Mesenchymal stem cell (in vitro differentiated cells and primary cell): ENCODE results near the gene APEH.

Source experiments
- DNase-seq: peaks from one replicate; pipeline ENCODE4 v3.0.0-alpha.2; 2013
- H2AFZ ChIP-seq: one replicate; pipeline ENCODE4 v1.6.1; 2013; ENCODE audit warnings: low read depth, mild to moderate bottlenecking, control low read depth, inconsistent platforms, low read length, moderate library complexity
- H2AK5ac ChIP-seq: 2 replicates; pipeline ENCODE4 v1.6.1; 2013; ENCODE audit warnings: low read length, moderate library complexity, mild to moderate bottlenecking, inconsistent platforms; ENCODE audit not compliant: severe bottlenecking
- H2BK120ac ChIP-seq: one replicate; pipeline ENCODE4 v1.6.1; 2013; ENCODE audit warnings: low read depth, mild to moderate bottlenecking, inconsistent platforms, low read length, moderate library complexity
- H2BK12ac ChIP-seq, 2 experiments: one replicate each; pipeline ENCODE4 v1.6.1; 2013; ENCODE audit warnings: inconsistent platforms in 2 of 2, low read length in 2 of 2, mild to moderate bottlenecking in 2 of 2, moderate library complexity in 2 of 2, control low read depth in 1 of 2
- H2BK15ac ChIP-seq: one replicate; pipeline ENCODE4 v1.6.1; 2013; ENCODE audit warnings: mild to moderate bottlenecking, low read depth, inconsistent platforms; ENCODE audit not compliant: poor library complexity, severe bottlenecking
- H2BK5ac ChIP-seq: 2 replicates; pipeline ENCODE4 v1.6.1; 2013; ENCODE audit warnings: low read depth, mild to moderate bottlenecking, low read length, control low read depth, inconsistent platforms; ENCODE audit not compliant: poor library complexity, severe bottlenecking
- H3K14ac ChIP-seq, 2 experiments: one replicate each; pipeline ENCODE4 v1.6.1; 2013; ENCODE audit warnings: inconsistent platforms in 2 of 2, low read length in 2 of 2, control low read depth in 1 of 2, mild to moderate bottlenecking in 1 of 2, moderate library complexity in 1 of 2
- H3K18ac ChIP-seq, 2 experiments: one replicate each; pipeline ENCODE4 v1.6.1; 2013; ENCODE audit warnings: inconsistent platforms in 2 of 2, low read length in 2 of 2, control low read depth in 1 of 2, low read depth in 1 of 2, mild to moderate bottlenecking in 1 of 2
- H3K23ac ChIP-seq, 2 experiments: one replicate each; pipeline ENCODE4 v1.6.1; 2013; ENCODE audit warnings: inconsistent platforms in 2 of 2, low read length in 2 of 2, mild to moderate bottlenecking in 2 of 2, moderate library complexity in 2 of 2, control low read depth in 1 of 2
- H3K27ac ChIP-seq: 2 replicates; pipeline ENCODE4 v1.5.1; 2013; ENCODE audit warnings: mild to moderate bottlenecking, moderate library complexity, low read length, control low read depth, inconsistent platforms; ENCODE audit not compliant: poor library complexity, severe bottlenecking
- H3K27me3 ChIP-seq, 2 experiments: 2 replicates each; pipeline versions ENCODE4 v1.6.1 to v1.7.0; 2013; ENCODE audit warnings: low read length in 2 of 2, mild to moderate bottlenecking in 2 of 2, moderate library complexity in 2 of 2, control low read depth in 1 of 2, inconsistent platforms in 1 of 2; ENCODE audit not compliant: control insufficient read depth in 1 of 2, insufficient read depth in 1 of 2
- H3K36me3 ChIP-seq, 2 experiments: 2 replicates each; pipeline versions ENCODE4 v1.6.1 to v1.7.0; 2013; ENCODE audit warnings: low read length in 2 of 2, control low read depth in 1 of 2, inconsistent platforms in 1 of 2, low read depth in 1 of 2, mild to moderate bottlenecking in 1 of 2; ENCODE audit not compliant: insufficient read depth in 2 of 2, control insufficient read depth in 1 of 2
- H3K4ac ChIP-seq, 2 experiments: one replicate each; pipeline ENCODE4 v1.6.1; 2013; ENCODE audit warnings: inconsistent platforms in 2 of 2, low read length in 2 of 2, mild to moderate bottlenecking in 2 of 2, moderate library complexity in 2 of 2, control low read depth in 1 of 2, low read depth in 1 of 2
- H3K4me1 ChIP-seq: 2 replicates; pipeline ENCODE4 v1.6.1; 2013; ENCODE audit warnings: low read depth, low read length, control low read depth; ENCODE audit not compliant: control insufficient read depth, insufficient read depth
- H3K4me2 ChIP-seq: 2 replicates; pipeline ENCODE4 v1.6.1; 2013; ENCODE audit warnings: low read length, mild to moderate bottlenecking, inconsistent platforms; ENCODE audit not compliant: poor library complexity, severe bottlenecking
- H3K4me3 ChIP-seq, 2 experiments: 2 replicates each; pipeline versions ENCODE4 v1.5.1 to v1.7.0; 2013; ENCODE audit warnings: low read length in 2 of 2, mild to moderate bottlenecking in 2 of 2, control low read depth in 1 of 2, low read depth in 1 of 2; ENCODE audit not compliant: insufficient read depth in 1 of 2
- H3K79me1 ChIP-seq: replicated peaks from 2 replicates; pipeline ENCODE4 v1.6.1; 2013; ENCODE audit warnings: mild to moderate bottlenecking, control low read depth, low read length, inconsistent platforms; ENCODE audit not compliant: poor library complexity, severe bottlenecking
- H3K9ac ChIP-seq: 2 replicates; pipeline ENCODE4 v1.7.0; 2013; ENCODE audit warnings: mild to moderate bottlenecking, low read length, moderate library complexity
- H3K9me3 ChIP-seq: 2 replicates; pipeline ENCODE4 v1.7.0; 2013; ENCODE audit warnings: mild to moderate bottlenecking, low read length; ENCODE audit not compliant: control insufficient read depth
- H4K8ac ChIP-seq: one replicate; pipeline ENCODE4 v1.6.1; 2013; ENCODE audit warnings: inconsistent platforms, mild to moderate bottlenecking, low read length, moderate library complexity
- H4K91ac ChIP-seq: one replicate; pipeline ENCODE4 v1.6.1; 2013; ENCODE audit warnings: mild to moderate bottlenecking, low read length, inconsistent platforms
- whole genome bisulfite sequencing: methylation state at CpG from one replicate; pipeline ENCODE4 v1.1.7; 2013; ENCODE audit warnings: mixed read lengths; 5-methylcytosine and 5-hydroxymethylcytosine counted together

APEH gene

DNA sequence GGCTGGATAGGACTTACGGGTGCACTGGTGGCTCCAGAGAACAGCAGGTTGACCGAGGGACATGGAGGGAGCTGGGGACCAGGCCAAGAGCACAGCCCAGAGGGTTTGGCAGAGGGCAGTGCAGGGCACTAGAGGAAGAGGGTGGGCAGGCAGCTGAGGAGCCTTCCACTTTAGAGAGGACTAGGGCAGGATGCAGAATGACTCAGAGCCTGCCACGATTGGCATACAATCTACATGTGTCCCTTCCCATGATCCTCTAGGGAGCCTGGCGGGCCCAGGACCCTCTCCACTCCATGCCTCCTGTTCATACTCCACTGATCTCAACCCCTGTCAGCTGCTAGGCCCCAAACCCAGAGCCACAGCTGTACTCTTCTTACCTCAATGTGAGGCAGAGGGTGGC is 14.4 kb upstream of the APEH start:
- Histone ChIP-seq H2AFZ (no peak overlapping the region), H3K4ac (no peak overlapping the region), H3K14ac (no peak overlapping the region), H3K36me3 (no peaks in the 10 kb centered on the region), H3K27me3 (peaks cover 4 to 74% of the 10 kb centered on the region in 2 experiments), H3K9me3 (no peaks in the 10 kb centered on the region), H3K27ac (no peak overlapping the region), H3K18ac (no peak overlapping the region), H2BK12ac (no peak overlapping the region), H3K23ac (no peak overlapping the region), H2BK120ac (no peak overlapping the region), H2BK5ac (no peak overlapping the region), H2BK15ac (no peak overlapping the region), H3K9ac (no peak overlapping the region), H4K91ac (no peak overlapping the region), H3K79me1 (no peaks in the 10 kb centered on the region), H4K8ac (no peak overlapping the region), H2AK5ac (no peak overlapping the region), H3K4me2 (no peak overlapping the region), H3K4me3 (no peak overlapping the region), H3K4me1 (peaks cover 2% of the 10 kb centered on the region)
- DNase-seq: no peak
- 59% methylated on average over 4 of the region's 4 CpGs for WGBS

DNA sequence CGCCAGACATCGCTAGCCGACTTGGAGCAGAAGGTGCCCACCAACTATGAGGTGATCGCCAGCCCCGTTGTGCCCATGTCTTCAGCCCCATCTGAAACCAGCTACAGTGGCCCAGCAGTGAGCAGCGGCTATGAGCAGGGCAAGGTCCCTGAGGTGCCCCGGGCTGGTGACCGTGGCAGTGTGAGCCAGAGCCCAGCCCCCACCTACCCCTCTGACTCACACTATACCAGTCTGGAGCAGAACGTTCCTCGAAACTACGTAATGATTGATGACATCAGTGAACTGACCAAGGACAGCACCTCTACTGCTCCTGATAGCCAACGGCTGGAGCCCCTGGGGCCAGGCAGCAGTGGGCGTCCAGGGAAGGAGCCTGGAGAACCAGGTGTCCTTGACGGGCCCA is 12.9 kb upstream of the APEH start:
- peak overlapping the region in 1 of 2 experiments; percentile 17 for H3K23ac ChIP-seq
- no peak overlapping the region for H4K91ac ChIP-seq
- 81% methylated on average over 14 of the region's 14 CpGs for WGBS
- H3K4ac ChIP-seq: no peak overlapping the region
- no peak overlapping the region for H2BK15ac ChIP-seq
- no peaks in the 10 kb centered on the region for H3K36me3 ChIP-seq
- no peak overlapping the region for H3K18ac ChIP-seq
- no peak for DNase-seq
- H3K4me3 ChIP-seq: no peak overlapping the region
- no peak overlapping the region for H3K14ac ChIP-seq
- no peak overlapping the region for H2BK120ac ChIP-seq
- peaks cover 8% of the 10 kb centered on the region for H3K4me1 ChIP-seq
- H2BK12ac ChIP-seq: no peak overlapping the region
- H4K8ac ChIP-seq: no peak overlapping the region
- H3K9ac ChIP-seq: no peak overlapping the region
- H3K27ac ChIP-seq: no peak overlapping the region
- H2AFZ ChIP-seq: no peak overlapping the region
- H3K27me3 ChIP-seq: peaks cover 4 to 72% of the 10 kb centered on the region in 2 experiments
- no peak overlapping the region for H3K4me2 ChIP-seq
- no peaks in the 10 kb centered on the region for H3K79me1 ChIP-seq
- no peak overlapping the region for H2BK5ac ChIP-seq
- H2AK5ac ChIP-seq: no peak overlapping the region
- H3K9me3 ChIP-seq: no peaks in the 10 kb centered on the region

DNA sequence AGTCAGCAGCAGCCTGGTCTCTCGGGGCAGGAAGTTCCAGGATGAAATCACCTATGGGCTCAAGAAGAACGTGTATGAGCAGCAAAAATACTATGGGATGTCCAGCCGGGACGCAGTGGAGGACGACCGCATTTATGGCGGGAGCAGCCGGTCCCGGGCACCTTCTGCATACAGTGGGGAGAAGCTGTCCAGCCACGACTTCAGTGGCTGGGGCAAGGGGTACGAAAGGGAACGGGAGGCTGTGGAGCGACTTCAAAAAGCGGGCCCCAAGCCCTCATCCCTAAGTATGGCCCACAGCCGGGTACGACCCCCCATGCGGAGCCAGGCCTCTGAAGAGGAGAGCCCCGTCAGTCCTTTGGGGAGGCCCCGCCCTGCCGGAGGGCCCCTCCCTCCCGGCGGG is 12.1 kb upstream of the APEH start:
- no peak overlapping the region for H4K8ac ChIP-seq
- H2BK12ac ChIP-seq: no peak overlapping the region
- no peak overlapping the region for H3K23ac ChIP-seq
- no peak overlapping the region for H2BK120ac ChIP-seq
- no peak overlapping the region for H4K91ac ChIP-seq
- H3K9me3 ChIP-seq: no peaks in the 10 kb centered on the region
- peaks cover 4 to 71% of the 10 kb centered on the region in 2 experiments for H3K27me3 ChIP-seq
- no peak overlapping the region for H3K9ac ChIP-seq
- DNase-seq: no peak
- no peak overlapping the region for H2BK15ac ChIP-seq
- 87% methylated on average over 22 of the region's 22 CpGs for WGBS
- no peak overlapping the region for H3K4ac ChIP-seq
- no peaks in the 10 kb centered on the region for H3K36me3 ChIP-seq
- H3K18ac ChIP-seq: no peak overlapping the region
- no peak overlapping the region for H2BK5ac ChIP-seq
- no peak overlapping the region for H2AK5ac ChIP-seq
- H2AFZ ChIP-seq: no peak overlapping the region
- no peak overlapping the region for H3K4me3 ChIP-seq
- no peak overlapping the region for H3K27ac ChIP-seq
- no peak overlapping the region for H3K4me2 ChIP-seq
- H3K79me1 ChIP-seq: no peaks in the 10 kb centered on the region
- H3K4me1 ChIP-seq: peaks cover 13% of the 10 kb centered on the region
- H3K14ac ChIP-seq: no peak overlapping the region

DNA sequence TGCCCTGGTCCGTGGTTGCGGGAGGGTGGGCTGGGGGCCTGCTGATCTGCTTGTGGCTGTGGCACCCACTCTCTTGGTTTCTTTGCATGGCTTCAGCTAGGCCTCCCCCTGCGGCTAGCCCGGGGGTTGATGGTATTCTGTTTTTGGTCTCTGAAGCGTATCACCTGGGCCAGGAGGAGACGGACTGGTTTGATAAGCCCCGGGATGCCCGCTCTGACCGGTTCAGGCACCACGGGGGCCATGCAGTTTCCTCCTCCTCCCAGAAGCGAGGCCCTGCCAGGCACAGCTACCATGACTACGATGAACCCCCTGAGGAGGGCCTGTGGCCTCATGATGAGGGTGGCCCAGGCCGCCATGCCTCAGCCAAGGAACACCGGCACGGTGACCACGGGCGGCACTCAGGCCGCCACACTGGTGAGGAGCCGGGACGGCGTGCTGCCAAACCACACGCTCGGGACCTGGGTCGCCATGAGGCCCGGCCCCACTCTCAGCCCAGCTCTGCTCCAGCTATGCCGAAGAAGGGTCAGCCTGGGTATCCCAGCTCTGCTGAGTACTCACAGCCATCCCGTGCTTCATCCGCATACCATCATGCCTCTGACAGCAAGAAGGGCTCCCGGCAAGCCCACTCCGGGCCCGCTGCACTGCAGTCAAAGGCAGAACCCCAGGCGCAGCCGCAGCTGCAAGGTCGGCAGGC is 11.3 kb upstream of the APEH start:
- no peak overlapping the region for H2BK15ac ChIP-seq
- no peaks in the 10 kb centered on the region for H3K36me3 ChIP-seq
- no peak for DNase-seq
- H3K18ac ChIP-seq: no peak overlapping the region
- H4K91ac ChIP-seq: no peak overlapping the region
- H2AFZ ChIP-seq: no peak overlapping the region
- no peak overlapping the region for H3K9ac ChIP-seq
- H4K8ac ChIP-seq: no peak overlapping the region
- 95% methylated on average over 34 of the region's 34 CpGs for WGBS
- no peaks in the 10 kb centered on the region for H3K79me1 ChIP-seq
- no peak overlapping the region for H2AK5ac ChIP-seq
- no peak overlapping the region for H3K4me2 ChIP-seq
- H3K23ac ChIP-seq: no peak overlapping the region
- H3K4me1 ChIP-seq: peaks cover 21% of the 10 kb centered on the region
- H3K4me3 ChIP-seq: no peak overlapping the region
- H3K9me3 ChIP-seq: no peaks in the 10 kb centered on the region
- no peak overlapping the region for H2BK12ac ChIP-seq
- peaks cover 0 to 71% of the 10 kb centered on the region in 2 experiments for H3K27me3 ChIP-seq
- H3K4ac ChIP-seq: no peak overlapping the region
- H2BK5ac ChIP-seq: no peak overlapping the region
- no peak overlapping the region for H3K14ac ChIP-seq
- no peak overlapping the region for H2BK120ac ChIP-seq
- no peak overlapping the region for H3K27ac ChIP-seq
